H54 (cell line): ENCODE data around the gene PCDHGB1.
A peak's percentile ranks its signal among the peaks of the same experiment; 100 is the strongest.
"Not testable (repeated sequence)": the region's sequence is repeated elsewhere in the genome, so short reads cannot be mapped to it uniquely, and the experiment has no call there.

ENCODE experiments used
- DNase-seq: peaks from one replicate; pipeline ENCODE4 v3.0.0; 2011; ENCODE audit warnings: low spot score, mixed read lengths; ENCODE audit not compliant: insufficient read length
- FAIRE-seq: peaks from 3 replicates; lab custom pipeline; 2011; peaks lifted over from hg19 to GRCh38; lab: Jason Lieb, UNC
- POLR2A ChIP-seq: IDR thresholded peaks from 2 replicates; pipeline ENCODE4 v1.6.1; 2011; ENCODE audit warnings: low read depth, mild to moderate bottlenecking, low read length

PCDHGB1 gene

GRCh38 chr5:141362719-141363118, 12.8 kb downstream of the PCDHGB1 start:
- TF ChIP-seq POLR2A = no peak
- FAIRE-seq = no peak
- no peak for DNase-seq

GRCh38 chr5:141363952-141364660, 14.2 kb downstream of the PCDHGB1 start, which contains the start of gene PCDHGA5:
PCDHGA5 (plus strand) TSS chr5:141364162; CDS start chr5:141364331, 169 bp downstream.
- TF ChIP-seq POLR2A = no peak
- no peak for FAIRE-seq
- no peak for DNase-seq

GRCh38 chr5:141366016-141366896, 16.4 kb downstream of the PCDHGB1 start:
- FAIRE-seq (no peak), DNase-seq (no peak)

GRCh38 chr5:141369994-141370848, 20.3 kb downstream of the PCDHGB1 start, which contains the start of gene PCDHGB3:
PCDHGB3 (plus strand) TSS chr5:141370242; CDS start chr5:141370395, 153 bp downstream.
- no peak for FAIRE-seq
- TF ChIP-seq POLR2A = no peak
- peak; percentile 38 for DNase-seq

More at GRCh38 chr5:141366016-141366896, 16.4 kb downstream of the PCDHGB1 start:
- TF ChIP-seq POLR2A = no peak

- TF ChIP-seq POLR2A = no peak
- DNase-seq (no peak), FAIRE-seq (no peak)
Observed at GRCh38 chr5:141371572-141372475, 21.9 kb downstream of the PCDHGB1 start.

GRCh38 chr5:141373673-141374317, 23.9 kb downstream of the PCDHGB1 start, which contains the start of gene PCDHGA6:
PCDHGA6 (plus strand) TSS chr5:141373891; CDS start chr5:141374084, 193 bp downstream.
- DNase-seq (no peak), FAIRE-seq (no peak)
- TF ChIP-seq POLR2A = no peak

GRCh38 chr5:141374627-141375026, 24.7 kb downstream of the PCDHGB1 start:
- DNase-seq (no peak), FAIRE-seq (no peak)
- no peak for TF ChIP-seq POLR2A

- FAIRE-seq, DNase-seq: not testable (repeated sequence)
Observed at GRCh38 chr5:141375444-141376155, 25.7 kb downstream of the PCDHGB1 start.

GRCh38 chr5:141382469-141383294, 32.8 kb downstream of the PCDHGB1 start, which contains the start of gene PCDHGA7:
PCDHGA7 (plus strand) TSS chr5:141382742; CDS start chr5:141382900, 158 bp downstream.
- DNase-seq (no peak), FAIRE-seq (no peak)
- TF ChIP-seq POLR2A = no peak

- no peak for FAIRE-seq
- DNase-seq = no peak
- TF ChIP-seq POLR2A = no peak
Observed at GRCh38 chr5:141383345-141383744, 33.4 kb downstream of the PCDHGB1 start.
